RWPE2 (cell line): ENCODE measurements around the gene ZSCAN20.

ENCODE experiments used
- ATAC-seq: fragments of 200-7000 bp; cut with Tn5 transposase; 3 replicates; pipeline ENCODE4 v1.9.1; 2021; ENCODE audit warnings: low read depth
- DNase-seq: peaks from one replicate; pipeline ENCODE4 v3.0.0-alpha.2; 2020; ENCODE audit warnings: low spot score
- H3K27ac ChIP-seq: fragments of 450-650 bp; 2 replicates; pipeline ENCODE4 v1.5.1; 2017; ENCODE audit warnings: mild to moderate bottlenecking; ENCODE audit not compliant: poor library complexity, severe bottlenecking
- H3K27me3 ChIP-seq: fragments of 250-450 bp; sonication (Bioruptor Pico); 2 replicates; pipeline ENCODE4 v1.5.1; 2021; ENCODE audit warnings: mild to moderate bottlenecking, moderate library complexity; ENCODE audit not compliant: insufficient read depth, poor library complexity, severe bottlenecking
- H3K36me3 ChIP-seq: fragments of 250-450 bp; sonication (Bioruptor Pico); 2 replicates; pipeline ENCODE4 v1.5.1; 2020; ENCODE audit warnings: low read depth, mild to moderate bottlenecking, moderate library complexity
- H3K4me1 ChIP-seq: fragments of 250-450 bp; sonication (Bioruptor Pico); 2 replicates; pipeline ENCODE4 v1.5.1; 2021; ENCODE audit warnings: mild to moderate bottlenecking, moderate library complexity; ENCODE audit not compliant: insufficient read depth, poor library complexity, severe bottlenecking
- H3K4me3 ChIP-seq: fragments of 250-450 bp; sonication (Bioruptor Pico); 2 replicates; pipeline ENCODE4 v1.5.1; 2021; ENCODE audit warnings: mild to moderate bottlenecking, moderate library complexity; ENCODE audit not compliant: severe bottlenecking
- H3K9me3 ChIP-seq: fragments of 250-450 bp; sonication (Bioruptor Pico); 2 replicates; pipeline ENCODE4 v1.5.1; 2021; ENCODE audit warnings: mild to moderate bottlenecking, moderate library complexity; ENCODE audit not compliant: severe bottlenecking
- CTCF ChIP-seq: fragments of 450-650 bp; IDR thresholded peaks from one replicate; pipeline ENCODE4 v1.5.1; 2017; ENCODE audit warnings: mild to moderate bottlenecking, moderate library complexity; ENCODE audit not compliant: poor library complexity, severe bottlenecking

ZSCAN20 gene

DNA sequence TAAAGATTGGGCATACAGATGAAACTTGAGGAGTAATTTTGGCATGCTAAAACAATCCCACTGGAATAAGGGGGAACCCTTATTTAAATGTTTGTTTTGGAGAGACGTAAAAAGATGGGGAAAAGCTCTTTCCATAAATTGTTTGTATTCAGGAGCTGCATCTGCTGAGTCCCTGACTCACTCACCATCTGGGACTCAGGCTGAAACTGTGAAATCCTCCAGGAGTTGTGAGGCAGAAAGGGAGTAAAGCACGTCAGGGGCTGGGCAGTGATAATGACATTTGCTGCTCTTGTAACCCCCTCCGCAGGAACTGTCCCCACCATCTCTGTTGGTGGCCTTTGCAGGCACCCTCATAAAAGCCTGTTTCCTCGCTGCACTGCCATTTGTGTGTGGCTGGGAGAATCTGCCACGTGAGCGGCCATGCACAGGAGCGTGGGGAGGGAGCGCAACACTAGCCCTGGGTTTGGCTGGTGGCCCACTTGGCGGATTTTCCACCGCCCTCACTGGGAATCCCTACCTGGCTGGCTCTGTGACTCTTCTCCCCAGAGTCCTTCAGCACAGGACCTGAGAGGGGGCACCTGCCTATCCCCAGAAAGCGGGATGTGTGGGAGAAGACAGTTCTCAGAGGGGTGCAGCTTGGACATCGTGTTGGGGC, 45.3 kb downstream of the ZSCAN20 start:
- H3K4me3 ChIP-seq: no peak overlapping the region
- no peaks in the 10 kb centered on the region for H3K36me3 ChIP-seq
- no peaks in the 10 kb centered on the region for H3K27me3 ChIP-seq
- no peak for DNase-seq
- H3K9me3 ChIP-seq: no peaks in the 10 kb centered on the region
- no peak for TF ChIP-seq CTCF
- H3K4me1 ChIP-seq: no peaks in the 10 kb centered on the region
- H3K27ac ChIP-seq: no peak overlapping the region
- ATAC-seq: no peak

DNA sequence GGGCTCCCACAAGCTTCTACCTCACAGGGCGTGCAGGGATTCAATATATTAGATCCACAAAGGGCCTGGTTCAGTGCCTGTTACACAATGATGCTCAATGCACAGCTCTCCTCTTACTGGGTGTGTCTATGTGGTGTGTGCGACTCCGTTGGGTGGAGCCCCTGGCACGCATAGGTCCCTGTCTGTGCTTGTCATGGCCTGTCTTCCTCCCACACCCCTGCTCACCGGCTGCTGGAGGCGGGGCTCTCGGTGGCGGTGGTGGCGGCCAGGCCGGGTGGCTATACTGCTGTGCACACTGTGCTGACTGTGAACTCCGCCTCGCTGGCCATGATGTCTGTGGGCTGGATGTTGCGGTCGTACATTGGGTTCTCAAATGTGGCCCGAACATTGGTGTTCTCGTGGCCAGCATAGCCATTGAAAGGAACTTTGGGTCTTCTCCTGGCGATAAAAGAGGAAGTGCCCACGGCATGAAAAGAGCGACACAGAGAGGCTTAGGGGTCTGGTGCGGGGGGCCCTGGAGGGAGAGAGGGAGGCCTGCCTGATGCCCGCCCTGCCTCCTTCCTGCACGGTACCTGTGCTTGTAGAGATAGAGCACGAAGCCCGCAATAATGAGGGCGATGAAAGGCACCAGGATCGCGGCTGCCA, 46.9 kb downstream of the ZSCAN20 start:
- ATAC-seq (no peak), DNase-seq (no peak)
- no peaks in the 10 kb centered on the region for H3K27me3 ChIP-seq
- TF ChIP-seq CTCF: no peak
- H3K4me3 ChIP-seq: no peak overlapping the region
- no peaks in the 10 kb centered on the region for H3K36me3 ChIP-seq
- no peak overlapping the region for H3K27ac ChIP-seq
- no peaks in the 10 kb centered on the region for H3K9me3 ChIP-seq
- no peaks in the 10 kb centered on the region for H3K4me1 ChIP-seq

DNA sequence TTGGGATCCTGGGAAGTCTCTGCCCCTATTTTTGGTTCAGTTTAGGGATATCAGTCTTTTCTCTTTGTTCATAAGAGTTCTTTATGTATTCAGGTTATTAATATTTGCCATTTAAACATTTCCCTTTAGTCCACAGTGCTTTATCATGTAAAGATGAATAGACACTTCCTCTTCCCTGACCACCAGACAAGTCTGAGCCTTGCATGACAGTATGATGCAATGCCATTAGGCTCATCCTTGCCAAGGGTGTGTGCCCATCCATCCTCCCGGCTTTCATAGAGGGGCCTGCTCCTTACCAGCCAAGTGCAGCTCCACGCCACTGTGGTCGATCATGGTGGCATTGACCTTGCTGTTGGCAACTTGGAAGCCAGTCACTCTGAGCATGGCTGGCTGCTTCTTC, 52.1 kb downstream of the ZSCAN20 start:
- Histone ChIP-seq H3K9me3 (no peaks in the 10 kb centered on the region), H3K36me3 (no peaks in the 10 kb centered on the region), H3K4me1 (no peaks in the 10 kb centered on the region), H3K27ac (no peak overlapping the region), H3K27me3 (peaks cover 3% of the 10 kb centered on the region), H3K4me3 (no peak overlapping the region)
- ATAC-seq (no peak), DNase-seq (no peak)
- no peak for TF ChIP-seq CTCF

- H3K4me1 ChIP-seq: no peaks in the 10 kb centered on the region
- no peak for TF ChIP-seq CTCF
- no peaks in the 10 kb centered on the region for H3K9me3 ChIP-seq
- no peak overlapping the region for H3K27ac ChIP-seq
- ATAC-seq: no peak
- no peaks in the 10 kb centered on the region for H3K36me3 ChIP-seq
- peaks cover 19% of the 10 kb centered on the region for H3K27me3 ChIP-seq
- no peak for DNase-seq
- H3K4me3 ChIP-seq: no peak overlapping the region
Observed at GRCh38 chr1:33527934-33528333, 55.5 kb downstream of the ZSCAN20 start.

- TF ChIP-seq CTCF: no peak
- peaks cover 23% of the 10 kb centered on the region for H3K27me3 ChIP-seq
- ATAC-seq: no peak
Observed at GRCh38 chr1:33529957-33530356, 57.5 kb downstream of the ZSCAN20 start.

More at GRCh38 chr1:33529957-33530356, 57.5 kb downstream of the ZSCAN20 start:
- Histone ChIP-seq H3K36me3 (no peaks in the 10 kb centered on the region), H3K9me3 (no peaks in the 10 kb centered on the region), H3K4me1 (no peaks in the 10 kb centered on the region), H3K27ac (no peak overlapping the region), H3K4me3 (no peak overlapping the region)
- DNase-seq: no peak
